ENCODE measurements around the gene SPATA45.

Gene SPATA45

GRCh38 chr1:212827831-212828278, 19.6 kb downstream of the SPATA45 start:
- no peak for DNase-seq

- DNase-seq, result no peak
Measured at GRCh38 chr1:212827171-212827776, 20.2 kb downstream of the SPATA45 start.

GRCh38 chr1:212825798-212826452, 21.5 kb downstream of the SPATA45 start:
- no peak for DNase-seq

- DNase-seq, result no peak
Measured at GRCh38 chr1:212824201-212824600, 23.2 kb downstream of the SPATA45 start.

GRCh38 chr1:212822956-212823355, 24.5 kb downstream of the SPATA45 start:
- DNase-seq, result no peak

- no peak for DNase-seq
Measured at GRCh38 chr1:212820969-212821368, 26.5 kb downstream of the SPATA45 start.

GRCh38 chr1:212819726-212820125, 27.7 kb downstream of the SPATA45 start:
- DNase-seq, result no peak

GRCh38 chr1:212816567-212817278, 30.7 kb downstream of the SPATA45 start:
- no peak for DNase-seq

GRCh38 chr1:212814537-212815334, 32.7 kb downstream of the SPATA45 start:
- no peak for DNase-seq

GRCh38 chr1:212805767-212806166, 41.7 kb downstream of the SPATA45 start:
- no peak for DNase-seq

GRCh38 chr1:212797681-212798080, 49.8 kb downstream of the SPATA45 start:
- no peak for DNase-seq

- DNase-seq, result no peak
Measured at GRCh38 chr1:212794561-212795014, 52.9 kb downstream of the SPATA45 start.

- no peak for DNase-seq
Measured at GRCh38 chr1:212792396-212792908, 55.0 kb downstream of the SPATA45 start.

GRCh38 chr1:212791676-212792395, 55.6 kb downstream of the SPATA45 start, which contains the start of the genes NSL1 and TATDN3:
Gene NSL1 (minus strand): TSS chr1:212791777. CDS start chr1:212791763, 14 bp downstream.
Gene TATDN3 (plus strand): TSS chr1:212791894. CDS start chr1:212791922, 28 bp downstream.
- DNase-seq, result peak; percentile 89 to 94

- DNase-seq, result no peak
Measured at GRCh38 chr1:212791261-212791675, 56.2 kb downstream of the SPATA45 start.

GRCh38 chr1:212785871-212786270, 61.6 kb downstream of the SPATA45 start:
- no peak for DNase-seq

- no peak for DNase-seq
Measured at GRCh38 chr1:212783976-212784375, 63.5 kb downstream of the SPATA45 start.

- no peak for DNase-seq
Measured at GRCh38 chr1:212782422-212783154, 64.9 kb downstream of the SPATA45 start.

- DNase-seq, result no peak
Measured at GRCh38 chr1:212781225-212781624, 66.2 kb downstream of the SPATA45 start.

- no peak for DNase-seq
Measured at GRCh38 chr1:212780759-212781158, 66.7 kb downstream of the SPATA45 start.

Data from activated CD4-positive, alpha-beta T cell treated with anti-CD3 and anti-CD28 coated beads, Interleukin-2, amount 50 U/mL, for 4 hours (primary cell).